Measurements from ENCODE around the gene TDP1.

Gene TDP1

DNA sequence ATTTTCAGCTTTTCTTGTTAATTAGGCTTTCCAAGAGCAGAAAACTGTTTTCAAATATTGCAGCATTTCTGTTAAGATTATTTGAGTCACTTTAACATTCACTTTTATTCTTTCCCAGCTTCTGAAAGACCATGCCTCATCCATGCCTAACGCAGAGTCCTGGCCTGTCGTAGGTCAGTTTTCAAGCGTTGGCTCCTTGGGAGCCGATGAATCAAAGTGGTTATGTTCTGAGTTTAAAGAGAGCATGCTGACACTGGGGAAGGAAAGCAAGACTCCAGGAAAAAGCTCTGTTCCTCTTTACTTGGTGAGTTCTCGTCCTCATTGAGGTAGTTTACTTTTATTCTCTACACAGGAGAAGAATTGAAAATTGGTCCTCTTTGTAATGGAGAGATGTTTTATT, 33.1 kb downstream of the TDP1 start:
- POLR2A ChIA-PET: no interaction called here

DNA sequence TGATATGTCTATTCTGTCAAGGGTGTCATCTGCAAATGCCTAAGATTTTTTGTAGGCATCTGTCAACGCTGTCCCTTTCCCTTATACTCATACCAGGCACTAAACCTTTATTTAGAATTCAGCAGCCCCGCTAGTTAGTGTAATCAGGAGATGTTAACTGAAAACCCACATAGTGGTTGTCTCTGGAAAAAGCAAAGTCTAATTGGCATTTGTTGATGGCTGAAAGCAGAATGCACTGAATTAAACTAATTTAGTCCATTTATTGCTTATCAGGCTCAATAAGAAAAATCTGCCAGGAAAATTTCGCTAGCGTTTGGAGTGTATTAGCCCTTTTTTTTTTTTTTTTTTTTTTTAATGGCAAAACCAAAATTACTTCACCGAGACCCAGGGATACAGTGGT, 34.5 kb downstream of the TDP1 start:
- ChIA-PET CTCF (interaction anchor here (6.7 kb wide), 1 partner anchor 16 kb away, joined by 78 read pairs; no protein-coding TSS in a partner anchor), POLR2A (no interaction called here)
- DNase-seq (ENCODE audit: low read depth, low spot score): no peak
- TF ChIP-seq, protein P1, sequence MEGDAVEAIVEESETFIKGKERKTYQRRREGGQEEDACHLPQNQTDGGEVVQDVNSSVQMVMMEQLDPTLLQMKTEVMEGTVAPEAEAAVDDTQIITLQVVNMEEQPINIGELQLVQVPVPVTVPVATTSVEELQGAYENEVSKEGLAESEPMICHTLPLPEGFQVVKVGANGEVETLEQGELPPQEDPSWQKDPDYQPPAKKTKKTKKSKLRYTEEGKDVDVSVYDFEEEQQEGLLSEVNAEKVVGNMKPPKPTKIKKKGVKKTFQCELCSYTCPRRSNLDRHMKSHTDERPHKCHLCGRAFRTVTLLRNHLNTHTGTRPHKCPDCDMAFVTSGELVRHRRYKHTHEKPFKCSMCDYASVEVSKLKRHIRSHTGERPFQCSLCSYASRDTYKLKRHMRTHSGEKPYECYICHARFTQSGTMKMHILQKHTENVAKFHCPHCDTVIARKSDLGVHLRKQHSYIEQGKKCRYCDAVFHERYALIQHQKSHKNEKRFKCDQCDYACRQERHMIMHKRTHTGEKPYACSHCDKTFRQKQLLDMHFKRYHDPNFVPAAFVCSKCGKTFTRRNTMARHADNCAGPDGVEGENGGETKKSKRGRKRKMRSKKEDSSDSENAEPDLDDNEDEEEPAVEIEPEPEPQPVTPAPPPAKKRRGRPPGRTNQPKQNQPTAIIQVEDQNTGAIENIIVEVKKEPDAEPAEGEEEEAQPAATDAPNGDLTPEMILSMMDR (IDR thresholded peaks at IDR 0.05; ENCODE audit: insufficient read depth, low read length, missing control alignments): no peak
- no peak overlapping the region for H3K4me3 ChIP-seq (ENCODE audit: low read depth, low read length)

More for the DNA sequence above, 33.1 kb downstream of the TDP1 start:
- DNase-seq (ENCODE audit: low read depth, low spot score): no peak
- TF ChIP-seq, protein P1 (IDR thresholded peaks at IDR 0.05; ENCODE audit: insufficient read depth, low read length, missing control alignments): no peak
- CTCF ChIA-PET: interaction anchor here (1.6 to 6.7 kb wide), 2 partner anchors 14 to 246 kb away, joined by 10 to 78 read pairs; no protein-coding TSS in a partner anchor
- H3K4me3 ChIP-seq (ENCODE audit: low read depth, low read length): no peak overlapping the region

DNA sequence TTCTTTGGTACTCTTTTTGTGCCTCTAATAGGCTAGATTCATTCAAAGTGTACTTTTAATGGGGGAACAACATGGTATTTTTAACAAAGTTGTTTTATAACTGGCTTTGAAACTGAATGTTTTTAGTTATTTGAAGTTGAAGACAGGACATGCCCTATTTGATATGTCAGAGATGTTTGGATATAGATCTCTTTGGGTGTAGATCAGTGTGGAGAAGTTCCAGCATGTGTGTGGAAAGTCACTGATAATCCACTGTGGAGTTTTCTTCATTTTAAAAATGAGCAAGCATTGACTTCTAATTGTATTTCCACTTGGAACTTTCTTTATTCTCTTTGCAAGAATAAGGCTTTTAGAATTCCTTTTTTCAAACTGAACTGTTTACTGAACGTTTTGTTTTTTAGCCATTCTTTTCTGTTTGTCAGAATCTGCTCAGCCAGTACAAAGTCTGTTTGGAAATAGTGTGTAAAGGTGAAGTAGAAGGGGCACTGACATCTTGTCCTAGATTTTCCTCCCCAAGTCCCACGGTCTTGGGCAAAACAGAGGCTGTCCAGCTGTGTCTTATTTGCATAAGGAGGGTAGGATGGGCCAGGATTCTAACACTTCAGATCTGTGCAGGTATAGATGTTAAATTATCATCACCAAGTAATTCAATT, 35.0 kb downstream of the TDP1 start:
- no peak for DNase-seq (ENCODE audit: low read depth, low spot score)
- no peak overlapping the region for H3K4me3 ChIP-seq (ENCODE audit: low read depth, low read length)
- ChIA-PET POLR2A (no interaction called here), CTCF (interaction anchor here (0.9 kb wide), 1 partner anchor 13 kb away, joined by 3 read pairs; no protein-coding TSS in a partner anchor)
- TF ChIP-seq, protein P1 (IDR thresholded peaks at IDR 0.05; ENCODE audit: insufficient read depth, low read length, missing control alignments): no peak

DNA sequence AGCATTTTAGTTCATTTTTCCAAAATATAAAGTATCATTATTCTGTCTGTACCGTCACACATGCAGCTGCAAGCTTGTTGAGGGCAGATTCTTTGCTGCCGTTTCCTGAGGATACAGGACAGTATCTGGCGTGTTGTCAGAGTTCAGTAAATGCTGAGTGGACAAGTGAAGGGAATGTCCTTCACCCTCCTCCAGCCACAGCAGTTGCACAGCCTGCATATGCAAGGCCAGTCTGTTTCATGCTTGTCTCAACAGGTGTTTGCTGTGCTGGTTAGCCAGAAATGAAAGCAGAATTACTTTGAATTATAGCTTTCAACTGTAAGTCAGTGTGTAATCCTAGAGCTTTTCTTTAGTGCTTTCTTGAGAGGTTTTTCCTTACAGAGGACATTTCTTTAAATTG, 36.5 kb downstream of the TDP1 start:
- TF ChIP-seq, protein P1 (IDR thresholded peaks at IDR 0.05; ENCODE audit: insufficient read depth, low read length, missing control alignments): no peak
- ChIA-PET CTCF (interaction anchor here (0.7 to 1.2 kb wide), 5 partner anchors 11 to 243 kb away, joined by 3 read pairs; no protein-coding TSS in a partner anchor), POLR2A (no interaction called here)
- no peak for DNase-seq (ENCODE audit: low read depth, low spot score)
- no peak overlapping the region for H3K4me3 ChIP-seq (ENCODE audit: low read depth, low read length)

DNA sequence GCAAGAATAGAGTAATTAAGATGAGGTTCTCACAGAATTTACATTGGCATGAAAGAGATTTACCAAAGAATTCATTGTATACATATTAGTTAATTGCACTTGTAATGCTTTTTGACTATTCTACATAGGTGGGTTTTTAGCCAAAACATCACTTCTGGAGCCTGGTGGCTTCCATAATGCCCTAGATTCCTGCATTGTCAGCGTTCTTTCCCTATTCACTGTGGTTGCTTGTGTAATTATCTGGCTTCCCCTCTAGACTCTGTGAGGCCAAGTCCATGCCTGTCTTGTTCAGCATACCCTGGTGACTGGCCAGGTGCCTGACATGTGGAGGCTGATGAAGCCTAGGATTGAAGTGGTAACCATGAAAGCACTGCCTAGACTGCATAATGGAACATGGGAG, 41.2 kb downstream of the TDP1 start:
- no peak for DNase-seq (ENCODE audit: low read depth, low spot score)
- POLR2A ChIA-PET: no interaction called here
- no peak overlapping the region for H3K4me3 ChIP-seq (ENCODE audit: low read depth, low read length)
- CTCF ChIA-PET: interaction anchor here (2.3 kb wide), 1 partner anchor 24 kb away, joined by 12 read pairs; no protein-coding TSS in a partner anchor
- TF ChIP-seq, protein P1 (IDR thresholded peaks at IDR 0.05; ENCODE audit: insufficient read depth, low read length, missing control alignments): no peak

DNA sequence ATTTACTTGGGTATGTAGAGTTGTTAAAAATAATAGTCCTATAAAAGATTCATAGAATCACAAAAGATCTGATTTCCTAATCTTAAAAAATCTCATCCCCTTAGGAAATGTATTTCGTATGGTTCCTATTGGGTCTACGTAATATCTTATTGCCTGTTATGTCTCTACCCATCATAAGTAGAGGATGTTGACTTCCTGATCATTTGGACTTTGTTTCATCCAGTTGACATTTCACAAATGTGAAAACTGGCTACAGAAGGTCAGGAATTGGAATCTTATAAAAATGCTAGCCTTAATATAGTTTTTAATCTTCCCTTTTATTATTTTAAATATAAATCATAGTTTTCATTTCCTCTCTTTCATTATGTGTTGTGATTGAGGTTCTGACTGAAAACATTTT, 45.2 kb downstream of the TDP1 start:
- no peak overlapping the region for H3K4me3 ChIP-seq (ENCODE audit: low read depth, low read length)
- CTCF ChIA-PET: interaction anchor here (2.6 kb wide), 1 partner anchor 28 kb away, joined by 9 read pairs; no protein-coding TSS in a partner anchor
- TF ChIP-seq, protein P1 (IDR thresholded peaks at IDR 0.05; ENCODE audit: insufficient read depth, low read length, missing control alignments): no peak
- POLR2A ChIA-PET: no interaction called here
- no peak for DNase-seq (ENCODE audit: low read depth, low spot score)

Data from AG04449 (cell line).